ENCODE data around the gene LAMB4. TPM values are rescaled to one million over a fixed set of nuclear protein-coding genes. Genes with fewer than 3 reads are reported as not detected.

LAMB4 gene
- total RNA-seq, 1 donor from 2014 or later = not detected

DNA sequence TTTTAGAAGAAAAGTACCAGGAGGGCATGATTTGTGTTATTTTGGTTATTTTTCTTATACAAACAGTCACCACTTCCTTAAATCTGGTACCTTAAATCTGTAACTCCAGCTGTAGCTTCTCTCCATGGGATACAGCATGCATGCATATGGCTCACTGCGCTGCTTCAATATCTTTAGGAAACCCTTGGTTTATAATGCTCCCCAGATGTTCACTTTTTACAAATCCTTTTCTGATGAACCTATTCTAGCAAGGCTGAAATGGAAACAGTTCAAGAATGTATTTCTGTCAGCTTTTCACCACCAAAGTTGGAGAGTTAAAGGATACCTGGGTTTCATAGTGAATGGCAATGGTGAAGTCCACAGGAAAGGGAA, 50.9 kb downstream of the LAMB4 start:
- DNase-seq (ENCODE audit: low read depth in 2 of 2) = no peak

DNA sequence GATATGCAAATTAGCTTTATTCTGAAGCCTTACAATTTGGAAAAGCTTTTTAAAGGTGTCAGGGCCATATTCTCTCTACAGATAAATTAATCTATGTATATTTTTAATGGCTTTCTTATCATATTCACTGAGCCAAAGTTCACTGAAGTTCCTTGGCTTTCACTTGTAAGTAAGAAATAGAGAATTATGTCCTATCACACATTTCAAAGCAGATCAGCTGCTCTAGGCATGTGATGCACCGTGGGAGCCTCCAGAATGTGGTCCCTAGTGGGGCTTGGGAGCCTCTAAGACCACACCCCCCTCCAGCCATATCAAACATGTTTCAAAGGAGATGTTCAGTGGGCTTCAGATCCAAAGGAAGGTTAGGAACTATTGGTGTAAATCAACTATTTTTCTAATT, 51.5 kb downstream of the LAMB4 start:
- DNase-seq (ENCODE audit: low read depth in 2 of 2) = no peak

DNA sequence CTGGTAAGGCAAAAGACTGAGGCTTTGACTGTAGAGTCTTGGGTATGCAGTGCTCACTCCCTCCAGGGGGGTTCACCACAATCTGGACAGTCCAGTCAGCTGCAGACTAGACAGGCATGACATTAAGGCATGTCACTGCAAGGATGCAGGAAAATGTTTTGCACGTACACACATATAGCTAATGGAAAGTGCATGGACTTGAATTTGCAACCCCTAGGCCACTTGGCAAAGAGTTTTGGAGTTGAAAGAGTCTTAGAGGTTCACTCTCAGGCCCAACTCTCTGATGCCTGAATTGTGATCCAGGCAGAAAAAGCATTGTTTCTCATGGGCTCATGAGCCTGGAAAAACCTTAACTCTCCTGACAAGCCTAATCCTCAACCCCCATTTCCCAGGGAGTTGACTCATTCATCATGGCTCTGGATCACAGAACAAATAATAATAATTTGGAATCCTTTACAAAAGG, 51.9 kb downstream of the LAMB4 start:
- DNase-seq (ENCODE audit: low read depth in 2 of 2) = peak in 1 of 2 donors; percentile 53

DNA sequence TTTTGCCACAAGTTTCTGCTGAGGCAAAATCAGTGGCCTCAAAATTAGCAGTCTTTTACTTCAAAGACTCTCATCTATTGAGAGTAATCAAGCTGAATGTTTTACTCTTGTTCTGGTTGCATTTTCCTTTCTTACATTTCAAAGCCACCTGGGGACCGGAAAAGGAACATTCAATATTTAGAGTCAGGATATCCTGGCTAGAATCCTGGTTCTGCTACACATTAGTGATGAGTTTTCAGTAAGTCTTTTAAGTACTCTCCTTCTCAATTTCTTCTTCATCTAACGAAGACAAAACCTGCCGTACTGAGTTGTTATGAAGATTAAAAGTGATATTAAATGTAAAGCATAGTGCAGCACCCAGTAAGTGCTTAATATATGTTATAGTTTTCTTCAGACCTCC, 52.5 kb downstream of the LAMB4 start:
- DNase-seq (ENCODE audit: low read depth in 2 of 2) = peak in 1 of 2 donors; percentile 49

DNA sequence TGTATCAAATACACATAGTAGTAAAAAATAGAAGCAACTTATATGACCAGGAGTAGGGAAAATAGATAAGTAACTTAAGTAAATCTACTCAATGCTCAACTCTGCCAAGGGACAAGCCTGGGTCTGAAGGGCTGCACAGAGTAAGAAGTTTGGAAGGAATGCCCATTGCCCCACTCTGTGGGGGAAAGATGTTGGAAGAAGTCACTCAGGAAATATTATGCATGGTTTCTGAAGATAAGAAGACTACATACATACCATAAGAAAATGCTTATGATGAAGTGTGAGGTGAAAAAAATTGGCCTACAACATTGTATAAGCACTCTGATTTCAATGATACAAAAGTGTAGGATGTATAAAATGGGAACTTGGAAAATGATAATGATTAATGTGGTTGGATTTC, 54.0 kb downstream of the LAMB4 start:
- no peak for DNase-seq (ENCODE audit: low read depth in 2 of 2)

DNA sequence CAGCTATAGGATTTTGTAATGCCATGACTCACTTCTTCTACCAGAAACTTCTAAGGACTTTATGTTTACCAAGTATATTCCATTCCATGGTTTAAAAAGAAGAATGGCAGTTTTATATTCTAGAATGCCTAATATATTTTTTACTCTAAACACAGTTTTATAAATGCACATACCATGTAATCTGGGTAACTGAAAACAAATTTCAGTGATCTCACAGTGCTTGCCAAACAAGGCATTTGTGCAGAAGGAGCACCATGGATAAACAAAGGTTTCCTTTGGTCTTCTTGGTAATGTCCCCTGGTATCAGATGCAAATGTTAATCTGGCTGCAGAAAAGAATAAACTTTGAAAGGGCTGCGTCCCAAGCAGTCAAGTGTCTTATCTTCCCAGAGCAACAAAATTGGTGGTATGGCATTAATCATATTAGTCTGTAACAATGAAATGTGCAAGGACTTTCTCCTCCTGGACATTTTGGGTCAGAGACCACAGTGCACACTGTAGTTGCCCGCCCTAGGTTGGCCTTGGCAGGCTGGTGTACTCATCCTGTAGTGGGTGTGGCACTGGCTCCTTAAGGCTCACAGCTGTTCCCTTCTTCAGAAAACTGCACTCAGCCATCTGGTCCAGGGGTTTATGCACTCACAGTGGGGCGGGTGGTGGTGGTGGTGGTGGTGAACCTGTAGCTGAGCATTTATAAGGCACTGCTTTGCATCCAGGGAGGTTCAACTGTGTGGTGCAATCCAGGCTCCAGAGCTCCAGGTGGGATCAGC, 56.7 kb downstream of the LAMB4 start:
- no peak for DNase-seq (ENCODE audit: low read depth in 2 of 2)

DNA sequence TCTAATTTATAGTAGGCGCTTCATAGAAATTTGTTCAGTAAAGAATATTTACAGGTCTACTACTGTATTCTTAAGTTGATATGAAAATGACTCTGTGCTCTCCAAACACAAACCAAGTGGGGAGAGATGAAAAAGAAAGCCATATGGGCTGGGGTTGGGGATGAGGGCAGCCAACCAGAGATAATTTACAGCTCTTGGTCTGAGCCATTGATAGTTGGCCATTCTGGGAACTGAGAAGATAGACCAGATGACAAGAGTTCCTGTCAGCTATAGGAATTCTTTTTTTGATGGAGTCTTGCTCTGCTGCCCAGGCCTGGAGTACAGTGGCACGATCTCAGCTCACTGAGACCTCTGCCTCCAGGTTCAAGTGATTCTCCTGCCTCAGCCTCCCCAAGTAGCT, 57.4 kb downstream of the LAMB4 start:
- no peak for DNase-seq (ENCODE audit: low read depth in 2 of 2)

DNA sequence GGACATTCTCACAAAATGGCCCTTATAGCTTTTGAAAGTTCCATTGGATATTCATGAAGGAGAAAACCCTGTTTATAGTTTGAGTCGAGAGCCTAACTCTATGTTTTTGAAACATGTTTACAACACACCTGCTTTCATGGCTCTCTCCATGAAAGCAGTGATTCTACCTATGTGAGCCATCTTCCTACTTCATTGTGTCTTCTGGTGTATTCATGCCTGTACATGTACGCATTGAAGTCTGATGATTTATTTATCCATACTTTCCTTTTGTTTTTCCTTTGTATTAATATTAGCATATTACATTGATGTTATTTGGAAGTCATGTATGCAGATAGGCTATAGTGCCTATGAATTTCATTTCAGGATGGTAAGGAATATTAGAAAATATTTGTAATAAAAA, 58.0 kb downstream of the LAMB4 start:
- DNase-seq (ENCODE audit: low read depth in 2 of 2) = no peak

DNA sequence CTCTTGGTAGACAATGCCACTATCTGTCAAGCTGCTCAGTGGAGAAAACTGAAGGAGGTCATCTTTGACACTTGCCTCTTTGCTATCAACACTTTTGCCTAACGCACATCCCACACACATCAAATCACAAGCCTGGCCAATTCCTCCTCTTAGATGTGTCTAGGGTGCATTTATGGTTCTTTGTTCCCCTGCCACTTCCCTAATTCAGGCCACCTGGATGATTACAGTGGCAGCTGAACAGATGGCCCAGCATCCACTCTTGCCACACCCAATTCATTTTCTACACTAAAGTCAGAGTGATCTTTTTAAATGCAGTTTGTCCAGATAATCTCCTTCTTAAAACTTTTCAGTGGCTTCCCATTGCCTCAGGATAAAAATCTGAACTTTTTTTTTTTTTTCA, 58.6 kb downstream of the LAMB4 start:
- no peak for DNase-seq (ENCODE audit: low read depth in 2 of 2)

DNA sequence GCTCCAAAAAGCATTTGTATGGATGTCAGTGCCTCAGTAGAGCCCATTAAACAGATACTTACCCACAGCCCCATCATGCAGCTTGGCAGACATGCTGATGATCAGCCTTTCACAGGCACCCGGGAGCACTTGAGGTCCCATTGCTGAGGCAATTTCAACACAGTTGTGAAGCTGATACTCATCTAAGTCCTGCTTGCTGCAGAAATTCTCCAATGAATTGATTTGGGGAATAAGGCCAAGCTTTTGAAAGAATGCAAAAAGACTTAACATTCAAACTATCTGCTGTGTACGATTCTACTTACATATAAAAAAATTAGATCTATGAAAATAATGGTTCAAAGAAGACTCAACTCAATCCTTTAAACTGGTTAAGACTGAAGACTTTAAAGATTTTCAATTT, 60.5 kb downstream of the LAMB4 start:
- no peak for DNase-seq (ENCODE audit: low read depth in 2 of 2)

DNA sequence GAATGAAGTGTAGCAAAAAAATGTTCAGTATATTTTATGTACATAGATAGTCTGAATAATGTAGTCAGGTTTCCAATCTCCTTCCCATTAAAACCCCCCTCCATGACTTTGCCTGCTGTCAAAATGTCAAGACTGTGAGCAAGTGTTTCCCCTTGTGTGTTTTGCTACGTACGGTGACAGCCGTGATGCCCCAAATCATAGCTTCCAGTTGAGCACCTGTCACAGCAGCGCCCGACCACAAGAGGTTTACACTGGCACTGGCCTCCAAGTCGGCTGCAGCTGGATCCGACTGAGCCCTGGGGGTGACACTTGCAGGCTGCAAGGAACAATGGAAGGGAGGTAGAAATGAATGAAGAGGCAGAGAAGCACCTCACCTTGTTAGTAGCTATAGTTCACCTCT, 62.3 kb downstream of the LAMB4 start:
- no peak for DNase-seq (ENCODE audit: low read depth in 2 of 2)

DNA sequence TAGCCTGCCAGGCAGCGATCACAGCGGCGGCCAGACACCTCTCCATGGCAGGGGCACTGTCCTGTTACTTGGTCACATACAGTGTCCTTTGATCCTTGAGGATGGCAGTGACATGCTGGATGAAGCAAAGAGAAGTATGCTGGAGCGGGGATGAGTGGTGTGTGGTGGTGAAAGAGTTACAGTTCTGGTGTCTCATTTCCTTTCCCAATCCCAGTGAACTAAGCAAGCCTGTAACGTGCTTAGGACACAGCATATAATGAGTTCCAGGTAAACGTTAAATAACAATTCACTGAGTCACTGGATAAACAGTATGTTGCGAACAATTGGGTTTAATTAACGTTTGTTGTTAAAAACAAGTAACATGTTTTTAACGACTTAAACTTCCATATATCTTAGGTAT, 63.7 kb downstream of the LAMB4 start:
- peak; percentile 32 to 53 for DNase-seq (ENCODE audit: low read depth in 2 of 2)

DNA sequence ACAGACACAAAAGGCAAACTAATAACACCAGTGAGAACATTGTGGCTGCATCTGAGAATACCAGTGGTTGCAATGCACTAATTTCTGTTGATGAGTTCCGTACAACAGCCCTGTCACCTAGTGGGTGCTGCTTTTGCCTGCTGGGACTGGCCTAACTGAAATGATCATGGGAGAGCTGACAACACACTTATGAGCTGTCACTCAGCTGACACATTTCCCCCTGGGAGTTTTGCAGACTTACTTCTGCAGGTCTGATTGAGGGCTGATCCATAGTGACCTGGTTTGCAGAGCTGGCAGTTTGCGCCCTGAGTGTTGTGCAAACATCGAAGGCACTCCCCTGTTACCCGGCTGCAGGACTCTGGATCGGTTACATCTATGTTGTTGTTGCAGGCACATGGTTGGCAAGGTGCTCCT, 66.6 kb downstream of the LAMB4 start:
- peak in 1 of 2 donors; percentile 23 for DNase-seq (ENCODE audit: low read depth in 2 of 2)

DNA sequence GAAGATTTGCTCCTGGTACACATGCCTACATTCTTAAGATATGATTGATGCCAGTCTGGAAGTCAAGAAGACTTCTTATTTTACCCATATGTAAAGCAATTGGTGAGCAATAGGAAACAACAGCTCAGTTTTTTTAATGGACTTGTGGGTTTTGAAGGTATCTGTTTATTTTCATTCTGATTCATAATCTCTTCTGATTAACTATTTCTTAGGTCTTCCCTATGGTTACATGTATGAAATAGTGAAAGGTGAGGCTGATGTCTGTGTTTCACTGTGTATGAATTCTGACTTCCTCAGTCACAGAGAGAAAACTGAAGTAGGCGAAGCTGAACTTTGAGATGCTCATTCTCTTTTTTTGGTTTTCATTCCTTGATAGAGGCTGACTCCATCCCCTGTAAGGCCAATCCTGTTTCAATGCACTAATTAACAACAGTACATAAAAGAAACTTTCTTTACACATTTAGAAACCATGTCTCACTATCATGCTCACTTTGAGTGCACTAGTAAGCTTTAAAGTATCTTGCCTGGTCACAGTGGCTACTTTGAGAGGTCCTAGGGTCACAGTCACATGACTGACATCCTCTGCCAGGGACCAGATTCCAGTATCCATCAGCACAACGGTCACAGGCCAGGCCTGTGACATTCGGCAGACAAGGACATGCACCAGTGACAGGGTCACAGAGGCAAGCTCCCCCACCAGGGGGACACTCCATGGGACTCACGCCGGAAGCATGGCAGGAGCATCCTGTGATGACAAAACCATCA, 67.7 kb downstream of the LAMB4 start:
- DNase-seq (ENCODE audit: low read depth in 2 of 2) = peak in 1 of 2 donors; percentile 7

DNA sequence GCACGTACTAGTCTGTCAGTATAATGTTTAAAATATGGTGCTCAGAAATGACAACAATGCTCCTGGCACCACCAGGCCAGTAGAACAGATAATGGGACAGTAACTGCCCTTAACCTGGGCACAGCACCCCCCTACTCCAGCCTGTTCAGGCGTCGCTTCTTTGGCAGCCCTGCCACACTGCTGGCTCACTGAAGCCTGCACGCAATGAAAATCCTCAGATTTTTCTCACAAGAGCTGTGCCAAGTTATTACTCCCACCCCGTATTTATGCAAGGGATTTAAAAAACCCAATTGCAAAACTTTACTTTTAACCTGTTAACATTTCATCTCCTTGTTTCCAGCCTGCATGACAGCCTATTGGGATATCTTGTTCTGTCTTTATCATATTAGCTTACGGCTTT, 70.6 kb downstream of the LAMB4 start:
- no peak for DNase-seq (ENCODE audit: low read depth in 2 of 2)

DNA sequence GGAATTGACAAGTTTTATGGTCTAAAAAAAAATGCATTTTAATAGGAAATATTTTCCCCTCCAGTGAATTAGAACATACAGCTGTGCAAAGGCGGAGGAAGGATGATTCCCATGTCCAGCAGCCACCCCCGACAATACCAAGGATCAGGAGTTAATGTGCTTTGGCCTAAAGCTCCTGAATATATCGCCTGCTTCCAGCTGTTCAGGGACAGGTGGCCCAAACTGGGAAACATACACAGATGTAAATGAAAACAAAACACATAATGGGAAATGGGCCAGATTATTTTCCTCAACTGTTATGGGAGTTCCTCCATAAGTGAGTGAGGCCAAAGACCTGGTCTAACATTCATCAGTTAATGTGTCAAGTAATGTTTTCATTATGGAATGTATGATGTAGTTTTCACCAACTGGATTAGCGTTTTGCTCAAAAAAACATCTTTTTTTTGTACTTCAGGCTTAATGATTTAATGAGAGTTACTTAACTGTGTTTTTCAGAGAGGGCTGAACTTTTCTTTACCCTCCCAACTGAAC, 72.1 kb downstream of the LAMB4 start:
- DNase-seq (ENCODE audit: low read depth in 2 of 2) = no peak

DNA sequence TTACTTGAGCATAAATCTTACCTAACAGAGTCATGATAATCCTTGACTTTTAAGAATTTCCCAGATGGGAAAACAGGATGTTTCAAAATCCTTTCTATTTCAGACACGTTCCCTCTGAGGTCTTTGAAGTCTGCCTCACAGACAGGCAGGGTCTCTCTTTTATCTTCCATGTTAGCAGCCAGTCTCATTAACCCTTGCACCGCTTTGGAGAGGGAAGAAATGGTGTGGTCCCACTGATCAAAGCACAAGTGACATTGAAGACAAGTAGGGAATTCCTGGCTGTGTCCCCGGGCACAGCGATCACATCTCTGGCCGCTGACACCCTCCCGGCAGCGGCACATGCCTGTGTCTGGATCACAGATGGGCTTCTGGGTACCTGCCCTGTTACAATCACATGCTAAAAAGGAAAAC, 74.5 kb downstream of the LAMB4 start:
- DNase-seq (ENCODE audit: low read depth in 2 of 2) = no peak

DNA sequence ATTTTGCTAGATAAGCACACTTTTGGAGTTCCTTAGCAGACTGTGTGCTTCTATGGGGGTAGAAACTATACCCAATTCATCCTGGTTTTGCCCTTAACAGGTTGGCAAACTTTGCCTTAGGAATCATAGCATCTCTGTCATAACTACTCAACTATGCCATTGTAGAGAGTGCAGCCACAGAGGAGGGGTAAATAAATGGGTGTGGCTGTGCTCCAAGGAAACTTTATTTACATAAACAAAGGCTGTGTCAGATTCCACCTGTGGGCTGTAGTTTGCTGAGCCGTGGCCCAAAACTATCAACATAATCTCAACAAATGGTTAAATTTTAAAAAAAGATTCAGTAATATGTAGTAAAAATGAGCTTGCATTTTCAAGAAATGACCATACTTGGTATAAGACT, 75.6 kb downstream of the LAMB4 start:
- no peak for DNase-seq (ENCODE audit: low read depth in 2 of 2)

DNA sequence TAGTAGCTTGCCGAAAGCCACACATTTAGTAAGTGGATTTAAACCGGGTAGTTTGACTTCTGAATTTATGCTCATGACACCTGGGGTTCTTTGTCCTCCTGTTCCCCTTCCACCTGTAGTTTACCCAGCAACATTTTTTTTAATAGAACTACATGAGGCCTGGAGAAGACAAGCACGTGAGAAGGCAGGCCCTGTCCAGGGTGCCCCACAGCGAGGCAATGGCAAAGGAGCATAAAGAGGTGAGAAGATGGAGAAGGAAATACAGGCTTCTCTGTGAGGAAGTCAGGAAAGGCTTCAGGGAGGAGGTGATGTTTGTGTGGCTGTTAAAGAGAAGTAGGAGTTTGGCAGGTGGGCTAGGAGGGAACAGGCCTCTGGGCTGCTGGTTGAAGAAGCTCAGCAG, 76.9 kb downstream of the LAMB4 start:
- no peak for DNase-seq (ENCODE audit: low read depth in 2 of 2)

DNA sequence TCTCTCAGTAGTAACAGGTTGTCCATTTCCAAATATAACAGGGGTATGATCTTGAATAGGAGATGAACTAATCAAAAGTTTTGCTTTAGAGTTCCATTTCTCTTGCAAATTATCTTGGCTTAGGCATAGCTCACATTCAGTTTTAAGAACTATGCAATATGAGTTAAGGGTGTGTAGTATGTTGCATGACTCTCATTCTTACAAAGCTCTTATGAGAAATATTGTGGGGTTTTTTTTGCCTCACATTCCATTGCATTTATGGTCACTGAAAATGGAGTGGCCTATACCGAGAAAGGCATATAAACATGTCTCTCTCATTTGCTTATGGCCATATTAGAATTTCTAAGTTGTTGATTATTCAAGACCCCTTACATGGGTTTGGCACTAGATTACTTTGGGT, 78.7 kb downstream of the LAMB4 start:
- no peak for DNase-seq (ENCODE audit: low read depth in 2 of 2)

DNA sequence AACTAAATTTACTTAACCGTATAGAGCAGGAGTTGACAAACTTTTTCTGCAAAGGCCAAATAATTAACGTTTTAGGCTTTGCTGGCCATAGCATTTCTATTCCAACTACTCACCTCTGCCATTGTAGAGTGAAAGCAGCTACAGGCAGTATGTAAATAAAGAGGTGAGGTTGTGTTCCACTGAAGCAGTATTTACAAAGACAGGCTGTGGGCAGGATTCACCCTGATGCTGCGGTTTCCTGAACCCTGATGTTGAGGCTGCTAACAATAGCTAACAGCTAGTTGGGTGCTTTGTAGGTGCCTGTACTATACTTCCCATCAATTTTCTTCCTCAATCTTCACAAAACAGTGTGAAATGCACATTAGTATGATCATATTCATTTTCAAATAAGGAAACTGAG, 80.2 kb downstream of the LAMB4 start:
- no peak for DNase-seq (ENCODE audit: low read depth in 2 of 2)

DNA sequence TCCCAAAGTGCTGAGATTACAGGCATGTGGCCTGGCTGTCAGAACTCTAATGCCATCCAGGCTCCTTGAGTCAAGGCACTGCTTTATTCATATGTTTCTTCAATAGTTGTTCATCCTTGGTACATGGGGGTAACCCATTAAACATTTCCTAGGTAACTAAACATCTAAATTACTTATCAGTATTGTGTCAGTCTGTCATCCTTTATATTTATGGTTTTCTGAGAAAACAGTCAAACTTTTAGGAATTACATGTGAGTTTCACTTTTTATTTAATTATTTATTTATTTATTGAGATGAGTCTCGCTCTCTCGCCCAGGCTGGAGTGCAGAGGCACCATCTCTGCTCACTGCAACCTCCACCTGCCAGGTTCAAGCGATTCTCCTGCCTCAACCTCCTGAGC, 81.7 kb downstream of the LAMB4 start:
- no peak for DNase-seq (ENCODE audit: low read depth in 2 of 2)

All from lung microvascular endothelial cell (primary cell).